ENCODE data around the gene LDLRAD2.
A peak's percentile ranks its signal among the peaks of the same experiment; 100 is the strongest.
"Not testable (repeated sequence)": the region's sequence is repeated elsewhere in the genome, so short reads cannot be mapped to it uniquely, and the experiment has no call there.

LDLRAD2 gene, protein sequence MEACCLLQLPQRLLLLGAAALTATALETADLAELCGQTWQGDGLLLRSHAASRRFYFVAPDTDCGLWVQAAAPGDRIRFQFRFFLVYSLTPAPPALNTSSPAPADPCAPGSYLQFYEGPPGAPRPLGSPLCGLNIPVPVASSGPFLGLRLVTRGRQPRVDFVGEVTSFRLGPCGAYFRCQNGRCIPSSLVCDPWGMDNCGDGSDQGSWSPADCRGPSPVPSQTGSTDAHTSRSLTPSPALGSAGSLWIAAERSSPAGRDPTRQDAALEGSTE

DNA sequence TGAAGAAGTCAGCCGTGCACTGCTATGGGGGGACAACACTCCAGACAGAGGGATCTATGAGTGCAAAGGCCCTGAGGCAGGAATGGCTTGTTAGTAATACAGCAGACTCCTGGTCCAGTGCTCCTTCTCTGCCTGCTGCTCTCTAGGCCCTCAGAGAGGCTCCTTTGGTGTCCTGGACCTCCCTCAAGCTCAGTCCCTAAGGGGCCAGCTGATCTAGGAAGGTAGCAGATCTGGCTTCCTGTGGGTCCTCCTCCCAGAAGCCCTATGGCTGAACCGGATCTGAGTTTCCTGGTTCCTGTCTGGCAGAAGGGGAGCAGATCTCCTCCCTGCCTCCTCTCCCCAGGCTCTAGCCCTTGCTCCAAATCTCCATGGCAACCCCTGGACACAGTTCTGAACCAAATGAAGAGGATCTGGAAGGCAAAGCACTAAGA lies at the start of gene LDLRAD2:
TSS of gene LDLRAD2 (plus strand) at position 391 of the 431 bp plus-strand sequence. CDS start 187 bp downstream, outside the sequence.
- DNase-seq, result no peak

DNA sequence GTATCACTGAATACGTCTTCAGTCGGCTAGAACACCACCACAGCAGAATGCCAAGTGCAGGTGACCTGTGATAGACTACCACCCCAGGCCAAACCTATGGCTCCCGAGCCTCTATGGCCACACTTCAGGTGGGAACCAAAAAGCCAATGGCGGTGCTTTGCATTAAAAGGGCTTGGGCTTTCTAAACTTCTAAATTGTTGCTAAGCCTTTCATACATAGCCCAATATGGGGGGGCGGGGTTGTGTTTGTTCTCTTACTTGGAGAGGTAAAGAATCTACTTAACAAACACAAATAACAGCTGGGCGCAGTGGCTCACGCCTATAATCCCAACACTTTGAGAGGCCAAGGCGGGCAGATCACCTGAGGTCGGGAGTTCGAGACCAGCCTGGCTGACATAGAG lies 48.8 kb upstream of the LDLRAD2 start:
- DNase-seq, result no peak

DNA sequence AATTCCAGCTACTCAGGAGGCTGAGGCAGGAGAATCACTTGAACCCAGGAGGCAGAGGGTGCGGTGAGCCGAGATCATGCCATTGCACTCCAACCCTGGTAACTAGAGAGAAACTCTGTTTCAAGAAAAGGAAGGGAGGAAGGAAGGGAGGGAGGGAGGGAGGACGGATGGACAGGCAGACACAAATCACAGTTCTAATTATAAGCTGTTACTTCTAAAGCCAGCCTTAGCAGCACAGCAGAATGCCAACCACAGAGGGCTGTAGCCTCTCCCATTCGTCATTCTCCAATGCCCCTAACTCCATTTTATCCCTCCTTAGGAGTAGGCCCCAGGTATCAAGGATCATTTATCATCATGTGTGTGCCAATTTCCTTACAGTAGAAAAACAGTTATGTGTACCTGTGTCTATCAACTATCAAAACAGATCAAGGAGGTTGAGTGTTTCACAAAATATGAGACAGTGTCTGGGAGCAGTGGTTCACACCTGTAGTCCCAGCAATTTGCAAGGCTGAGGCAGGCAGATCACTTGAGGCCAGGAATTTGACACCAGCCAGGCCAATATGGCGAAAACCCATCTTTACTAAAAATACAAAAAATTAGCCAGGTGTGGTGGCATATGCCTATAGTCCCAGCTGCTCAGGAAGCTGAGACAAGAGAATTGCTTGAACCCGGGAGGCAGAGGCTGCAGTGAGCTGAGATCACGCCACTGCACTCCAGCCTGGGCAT lies 48.2 kb upstream of the LDLRAD2 start:
- no peak for DNase-seq

DNA sequence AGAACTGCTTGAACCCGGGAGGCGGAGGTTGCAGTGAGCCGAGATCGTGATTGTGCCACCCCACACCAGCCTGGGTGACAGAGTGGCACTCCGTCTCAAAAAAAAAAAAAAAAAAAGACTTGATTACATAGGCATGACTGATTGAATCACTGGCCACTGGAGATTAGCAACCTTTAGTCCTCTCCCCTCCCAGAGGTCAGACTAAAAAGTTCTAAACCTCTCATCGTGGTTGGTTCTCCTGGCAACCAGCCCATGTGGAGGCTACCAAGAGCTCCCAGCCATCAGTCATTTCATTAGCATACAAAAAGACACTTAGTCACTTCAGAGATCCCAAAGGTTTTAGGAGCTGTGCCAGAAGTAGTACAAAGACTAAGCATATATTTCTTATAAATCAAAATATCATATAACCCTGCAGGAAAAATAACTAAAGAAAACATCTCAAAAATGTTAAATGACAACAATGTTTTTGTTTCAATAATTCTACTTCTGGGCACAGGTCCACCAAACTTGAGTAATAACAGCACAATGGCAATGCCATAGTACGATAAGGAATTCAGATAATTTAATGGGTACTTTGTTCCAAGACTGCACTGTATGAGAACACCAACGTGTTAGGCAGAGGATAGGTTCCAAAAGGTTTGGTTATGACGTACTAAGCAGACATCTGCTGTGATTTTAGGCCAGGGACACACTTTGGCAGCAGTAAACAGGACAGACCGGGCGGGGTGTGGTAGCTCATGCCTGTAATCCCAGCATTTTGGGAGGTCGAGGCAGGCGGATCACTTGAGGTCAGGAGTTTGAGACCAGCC lies 47.2 kb upstream of the LDLRAD2 start:
- DNase-seq, result no peak

DNA sequence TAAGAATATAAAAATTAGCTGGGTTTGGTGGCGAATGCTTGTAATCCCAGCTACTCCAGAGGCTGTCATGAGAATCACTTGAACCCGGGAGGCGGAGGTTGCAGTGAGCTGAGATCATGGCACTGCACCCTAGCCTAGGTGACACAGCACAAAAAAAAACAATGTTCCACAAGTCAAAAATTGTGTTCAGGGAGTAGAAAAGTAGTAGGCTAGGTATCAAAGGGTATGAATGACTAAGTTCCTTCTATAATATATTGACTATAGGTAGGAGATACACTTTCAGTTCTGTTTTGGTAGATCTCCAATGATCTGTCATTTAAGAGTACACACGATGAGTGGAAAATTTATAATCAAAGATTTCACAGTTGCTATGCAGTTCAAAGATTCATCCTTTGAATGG lies 45.9 kb upstream of the LDLRAD2 start:
- no peak for DNase-seq

DNA sequence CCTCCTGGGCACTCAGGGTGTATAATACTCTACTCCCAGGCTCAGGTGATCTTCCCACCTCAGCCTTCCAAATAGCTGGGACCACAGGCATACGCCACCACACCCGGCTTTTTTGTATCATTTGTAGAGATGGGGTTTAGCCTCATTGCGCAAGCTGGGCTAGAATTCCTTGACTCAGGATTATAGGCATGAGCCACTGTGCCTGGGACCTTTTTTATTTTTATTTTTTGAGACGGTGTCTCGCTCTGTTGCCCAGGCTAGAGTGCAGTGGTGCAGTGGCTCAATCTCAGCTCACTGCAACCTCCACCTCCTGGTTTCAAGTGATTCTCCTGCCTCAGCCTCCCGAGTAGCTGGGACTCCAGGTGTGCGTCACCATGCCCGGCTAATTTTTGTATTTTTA lies 45.0 kb upstream of the LDLRAD2 start:
- not testable (repeated sequence) for DNase-seq

DNA sequence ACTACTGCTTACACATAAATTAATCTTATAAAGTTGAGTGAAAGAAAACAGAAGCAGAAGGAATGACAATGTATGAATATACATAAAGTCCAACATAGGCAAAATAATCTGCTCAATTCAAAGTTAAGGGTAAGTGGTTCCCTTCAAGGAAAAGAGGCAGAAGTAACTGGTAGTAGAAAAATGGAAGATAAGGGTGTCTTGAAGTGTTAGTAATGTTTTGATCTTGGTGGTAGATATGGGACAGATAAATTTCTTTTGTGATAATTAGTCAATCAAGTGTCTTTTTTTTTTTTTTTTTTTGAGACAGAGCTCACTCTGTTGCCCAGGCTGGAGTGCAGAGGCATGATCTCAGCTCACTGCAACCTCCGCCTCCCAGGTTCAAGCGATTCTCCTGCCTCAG lies 41.9 kb upstream of the LDLRAD2 start:
- no peak for DNase-seq

DNA sequence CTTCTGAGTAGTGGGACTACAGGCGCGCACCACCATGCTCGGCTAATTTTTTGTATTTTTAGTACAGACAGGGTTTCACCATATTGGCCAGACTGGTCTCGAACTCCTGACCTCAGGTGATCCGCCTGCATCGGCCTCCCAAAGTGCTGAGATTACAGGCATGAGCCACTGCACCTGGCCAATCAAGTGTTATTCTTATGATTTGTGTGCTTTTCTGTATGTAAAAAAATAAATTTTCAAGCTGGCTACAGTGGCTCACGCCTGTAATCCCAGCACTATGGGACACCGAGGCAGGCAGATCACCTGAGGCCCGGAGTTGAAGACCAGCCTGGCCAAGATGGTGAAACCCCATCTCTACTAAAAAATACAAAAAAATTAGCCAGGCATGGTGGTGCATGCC lies 41.5 kb upstream of the LDLRAD2 start:
- not testable (repeated sequence) for DNase-seq

DNA sequence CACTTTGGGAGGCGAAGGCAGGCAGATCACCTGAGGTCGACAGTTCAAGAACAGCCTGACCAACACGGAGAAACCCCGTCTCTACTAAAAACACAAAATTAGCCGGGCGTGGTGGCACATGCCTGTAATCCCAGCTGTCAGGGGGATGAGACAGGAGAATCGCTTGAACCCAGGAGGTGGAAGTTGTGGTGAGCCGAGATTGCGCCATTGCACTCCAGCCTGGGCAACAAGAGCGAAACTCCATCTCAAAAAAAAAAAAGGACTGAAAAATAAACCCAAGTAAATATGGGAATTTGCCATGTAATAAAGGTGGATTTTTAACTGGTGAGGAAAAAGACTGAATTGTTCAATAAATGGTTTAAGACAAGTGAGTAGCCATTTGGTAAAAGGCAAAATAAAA lies 40.4 kb upstream of the LDLRAD2 start:
- not testable (repeated sequence) for DNase-seq

DNA sequence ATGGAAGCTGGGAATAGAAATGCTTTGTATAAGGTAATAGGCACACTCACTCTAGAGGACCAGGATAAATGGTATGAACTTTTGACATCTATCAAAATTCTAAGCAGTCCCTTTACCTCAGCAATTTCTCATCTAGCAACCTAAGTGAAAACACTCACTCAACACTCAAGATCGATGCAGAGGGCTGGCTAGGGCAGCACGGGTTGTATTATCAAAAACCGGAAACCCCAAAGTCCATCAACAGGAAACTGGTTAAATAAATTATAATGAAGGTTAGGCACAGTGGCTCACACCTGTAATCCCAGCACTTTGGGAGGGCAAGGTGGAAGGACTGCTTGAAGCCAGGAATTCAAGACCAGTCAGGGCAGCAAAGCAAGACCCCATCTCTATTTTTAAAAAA lies 38.5 kb upstream of the LDLRAD2 start:
- no peak for DNase-seq

DNA sequence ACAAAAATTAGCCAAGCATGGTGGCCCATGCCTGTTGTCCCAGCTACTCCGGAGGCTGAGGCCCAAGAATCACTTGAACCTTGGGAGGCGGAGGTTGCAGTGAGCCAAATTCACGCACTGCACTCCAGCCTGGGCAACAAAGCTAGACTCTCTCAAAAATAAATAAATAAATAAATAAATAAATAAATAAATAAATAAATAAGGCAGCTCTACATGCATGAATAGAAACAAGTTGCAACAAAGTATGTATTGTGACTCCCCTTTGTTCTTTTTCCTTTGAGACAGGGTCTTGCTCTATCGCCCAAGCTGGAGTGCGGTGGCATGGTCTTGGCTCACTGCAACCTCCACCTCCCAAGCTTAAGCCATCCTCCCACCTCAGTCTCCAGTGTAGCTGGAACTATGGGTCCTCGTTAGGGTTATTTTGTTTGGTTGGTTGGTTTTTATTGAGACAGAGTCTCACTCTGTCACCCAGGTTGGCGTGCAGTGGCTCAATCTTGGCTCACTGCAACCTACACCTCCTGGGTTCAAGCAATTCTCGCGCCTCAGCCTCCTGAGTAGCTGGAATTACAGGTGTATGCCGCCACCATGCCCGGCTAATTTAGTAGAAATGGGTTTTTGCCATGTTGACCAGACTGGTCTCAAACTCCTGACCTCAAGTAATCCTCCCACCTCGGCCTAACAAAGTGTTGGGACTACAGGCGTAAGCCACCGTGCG lies 37.1 kb upstream of the LDLRAD2 start:
- no peak for DNase-seq

DNA sequence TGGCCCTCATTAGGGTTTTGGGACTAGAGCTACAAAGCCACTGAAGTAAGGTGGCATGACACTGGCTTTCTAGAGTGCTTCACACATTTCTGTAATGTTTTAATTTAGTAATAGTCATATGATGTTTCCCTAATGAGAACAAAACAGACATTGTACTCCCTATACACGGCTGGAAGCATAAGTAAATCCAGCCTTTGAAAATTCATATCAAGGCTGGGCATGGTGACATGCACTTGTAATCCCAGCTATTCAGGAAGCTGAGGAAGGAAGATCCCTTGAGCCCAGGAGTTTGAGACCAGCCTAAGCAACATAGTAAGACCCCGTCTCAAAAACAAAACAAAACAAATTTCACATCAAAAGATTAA lies 36.5 kb upstream of the LDLRAD2 start:
- DNase-seq, result no peak

DNA sequence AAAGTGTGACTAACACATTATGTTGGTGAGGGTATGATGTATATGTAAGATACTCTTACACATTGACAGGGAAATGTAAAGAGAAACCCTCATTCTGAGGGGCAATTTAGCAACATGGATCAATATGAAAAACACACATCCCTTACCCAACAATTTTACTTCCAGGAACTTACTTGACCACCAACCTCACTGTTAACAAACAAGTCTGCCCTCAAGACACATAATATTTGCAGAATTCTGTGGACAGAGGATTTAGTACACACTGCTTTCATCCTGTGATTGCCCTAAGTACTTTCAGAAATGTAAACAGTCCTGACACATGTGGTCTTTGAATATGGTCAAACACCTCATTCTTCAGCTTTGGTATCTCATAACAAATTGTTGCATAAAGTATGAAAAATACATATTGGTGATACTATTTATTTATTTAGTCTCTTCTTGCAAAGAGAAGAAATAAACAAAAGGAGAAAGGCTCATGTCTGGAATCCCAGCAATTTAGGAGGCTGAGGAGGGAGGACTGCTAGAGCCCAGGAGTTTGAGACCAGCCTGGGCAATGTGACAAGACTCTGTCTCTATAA lies 36.0 kb upstream of the LDLRAD2 start:
- DNase-seq, result no peak

DNA sequence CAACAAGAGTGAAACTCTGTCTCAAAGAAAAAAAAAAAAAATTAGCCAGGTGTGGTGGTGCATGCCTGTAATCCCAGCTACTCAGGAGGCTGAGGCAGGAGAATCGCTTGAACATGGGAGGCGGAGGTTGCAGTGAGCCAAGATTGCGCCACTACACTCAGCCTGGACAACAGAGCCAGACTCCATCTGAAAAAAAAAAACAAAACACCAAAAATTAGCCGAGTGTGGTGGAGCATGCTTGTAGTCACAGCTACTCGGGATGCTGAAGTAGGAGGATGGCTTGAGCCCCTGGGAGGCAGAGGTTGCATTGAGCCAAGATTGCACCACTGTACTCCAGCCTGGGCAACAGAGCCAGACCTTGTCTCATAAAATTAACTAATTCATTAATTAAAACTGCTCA lies 35.1 kb upstream of the LDLRAD2 start:
- DNase-seq, result not testable (repeated sequence)

DNA sequence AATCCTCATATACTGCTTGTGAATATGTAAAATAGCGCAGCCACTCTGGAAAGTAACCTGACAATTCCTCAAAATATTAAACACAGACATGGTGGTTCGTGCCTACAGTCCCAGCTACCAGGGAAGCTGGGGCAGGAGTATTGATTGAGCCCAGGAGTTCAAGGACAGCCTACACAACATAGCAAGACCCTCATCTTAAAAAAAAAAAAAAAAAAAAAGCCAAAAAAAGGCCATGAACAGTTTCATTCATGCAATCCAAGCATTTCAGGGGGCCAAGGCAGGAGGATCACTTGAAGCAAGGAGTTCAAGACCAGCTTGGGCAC lies 33.7 kb upstream of the LDLRAD2 start:
- no peak for DNase-seq

DNA sequence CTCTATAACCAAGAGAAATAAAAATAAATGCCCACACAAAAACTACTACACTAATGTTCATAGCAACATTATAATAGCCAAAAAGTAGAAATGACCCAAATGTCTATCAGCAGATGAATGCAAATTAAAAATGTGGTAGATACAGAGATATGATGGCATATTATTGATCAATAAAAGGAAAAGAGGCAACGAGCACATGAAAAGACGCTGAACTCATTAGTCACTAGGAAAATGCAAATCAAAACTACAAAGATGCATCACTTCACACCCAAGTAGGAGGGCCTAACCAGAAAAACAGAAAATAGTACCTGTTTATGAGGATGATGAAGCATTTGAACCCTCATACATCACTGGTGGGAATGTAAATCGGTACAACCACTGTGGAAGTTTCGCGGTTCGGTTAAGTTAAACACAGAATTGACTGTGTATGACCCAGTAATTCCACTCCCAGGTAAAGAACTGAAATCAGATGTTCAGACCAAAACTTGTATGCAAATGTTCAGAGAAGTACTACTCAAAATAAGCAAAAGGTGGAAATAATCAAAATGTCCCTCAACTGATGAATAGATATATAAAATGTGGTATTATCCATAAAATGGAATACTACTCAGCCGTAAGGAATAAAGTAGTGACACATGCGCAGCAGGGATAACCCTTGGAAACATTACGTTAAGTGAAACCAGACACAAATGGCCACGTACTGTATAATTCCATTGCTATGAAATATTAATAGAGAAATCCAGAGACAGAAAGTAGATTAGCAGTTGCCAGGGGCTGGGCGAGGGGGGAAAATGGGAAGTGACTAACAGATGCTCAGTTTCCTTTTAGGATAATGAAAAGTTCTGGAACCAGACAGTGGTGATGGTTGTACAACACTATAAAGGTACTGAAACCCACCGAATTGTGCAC lies 32.2 kb upstream of the LDLRAD2 start:
- DNase-seq, result peak; percentile 44 to 49

DNA sequence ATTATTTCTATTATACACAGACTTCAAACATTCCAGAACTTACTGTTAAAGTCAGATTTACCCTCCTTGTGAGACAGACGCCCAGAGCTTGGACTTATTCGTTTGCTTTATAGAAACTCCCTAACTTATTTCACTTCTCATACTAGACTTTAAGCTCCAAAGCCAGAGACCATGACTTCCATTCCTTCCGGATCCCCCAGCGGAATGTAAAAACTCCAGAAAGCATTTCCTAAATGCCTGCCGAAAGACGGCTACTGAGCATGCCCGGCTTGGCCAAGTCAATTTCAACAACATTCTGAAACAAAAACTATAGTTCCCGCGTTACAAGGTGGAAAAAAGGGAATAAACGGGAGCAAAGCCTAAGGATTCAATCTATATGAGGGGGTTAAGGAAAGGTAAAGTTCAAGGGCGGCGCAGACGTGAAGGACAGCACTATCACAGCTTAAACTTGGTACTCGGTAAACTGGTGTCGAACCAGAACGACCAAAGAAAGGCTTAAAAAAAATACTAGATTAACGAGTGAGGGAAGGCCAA lies 30.2 kb upstream of the LDLRAD2 start:
- DNase-seq, result no peak

DNA sequence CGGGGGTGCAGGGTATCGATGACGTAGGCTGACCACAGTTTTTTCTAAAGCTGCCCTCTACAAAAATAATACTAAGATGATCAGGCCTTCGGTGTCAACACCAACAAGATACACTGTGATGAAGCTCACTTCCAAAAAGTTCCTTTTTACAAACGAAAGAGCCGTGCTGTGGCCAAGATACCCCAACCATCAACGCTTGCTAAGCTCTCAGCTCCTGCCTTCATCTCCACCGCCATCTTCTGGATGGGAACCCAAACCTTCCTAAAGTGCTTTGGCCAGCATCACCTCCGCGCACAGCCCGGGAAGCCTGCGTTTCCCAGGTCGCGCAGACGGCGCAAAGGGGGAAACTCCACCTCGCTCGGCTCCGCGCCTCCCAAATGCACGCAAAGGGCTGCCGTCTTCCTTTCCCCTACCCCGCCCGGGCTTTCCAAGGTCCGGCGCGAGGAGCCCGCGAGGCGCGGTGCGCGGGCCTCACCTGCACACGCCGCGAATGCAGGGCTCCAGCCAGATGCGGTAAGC lies 29.7 kb upstream of the LDLRAD2 start:
- DNase-seq, result peak; percentile 37 to 39

DNA sequence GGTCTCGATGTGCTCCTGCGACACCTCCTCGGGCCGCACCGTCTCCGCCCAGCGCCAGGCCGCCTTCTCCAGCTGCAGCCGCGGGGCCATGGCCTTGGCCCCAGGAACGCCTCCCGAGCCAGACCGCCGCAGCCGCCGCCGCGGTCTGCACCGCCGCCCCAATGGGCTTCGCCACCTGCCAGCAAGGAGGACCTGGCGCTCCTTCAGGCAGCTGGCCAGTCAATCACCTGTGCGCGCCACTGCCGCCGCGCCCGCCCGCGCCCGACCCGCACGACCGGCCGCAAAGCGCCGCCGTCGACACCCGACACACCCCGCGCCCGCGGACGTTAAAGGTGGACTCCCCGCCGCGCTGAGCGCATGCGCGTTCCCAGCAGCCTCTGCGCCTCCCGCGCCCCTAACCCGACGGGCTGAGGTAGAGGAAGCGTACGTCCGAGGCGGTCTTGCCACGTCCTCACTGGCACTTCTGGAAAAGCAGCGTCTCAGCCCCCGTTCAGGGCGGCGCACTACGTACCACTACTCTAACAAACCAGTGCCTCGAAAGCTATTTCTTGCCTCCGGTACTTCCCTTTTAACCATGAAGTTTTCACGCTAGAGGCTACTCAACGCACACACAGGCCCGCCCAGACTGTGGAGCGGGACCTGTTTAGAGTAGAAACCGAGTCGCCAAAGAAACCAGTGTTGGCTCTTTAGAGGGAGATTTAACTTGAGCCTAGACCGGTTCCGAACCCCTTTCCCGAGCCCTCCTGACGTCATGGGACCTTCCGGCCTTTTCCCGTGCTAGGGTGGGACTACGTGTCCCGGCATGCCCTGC lies 29.0 kb upstream of the LDLRAD2 start, which contains the start of gene USP48:
TSS of gene USP48 (minus strand) at position 282 of the 811 bp plus-strand sequence. CDS start at position 90, 192 bp downstream.
- peak; percentile 94 to 95 for DNase-seq

All from activated CD4-positive, alpha-beta T cell treated with anti-CD3 and anti-CD28 coated beads for 4 hours (primary cell).